GM18499 (cell line): Measurements from ENCODE around the gene TMEM163.
"Not testable (repeated sequence)": the region's sequence is repeated elsewhere in the genome, so short reads cannot be mapped to it uniquely, and the experiment has no call there.

Source experiments
- ATAC-seq: cut with Tn5 transposase; IDR thresholded peaks from one replicate; pipeline ENCODE4 v1.9.1; 2021; ENCODE audit warnings: moderate number of reproducible peaks; ENCODE audit not compliant: insufficient read depth, unreplicated experiment

The TMEM163 gene

DNA sequence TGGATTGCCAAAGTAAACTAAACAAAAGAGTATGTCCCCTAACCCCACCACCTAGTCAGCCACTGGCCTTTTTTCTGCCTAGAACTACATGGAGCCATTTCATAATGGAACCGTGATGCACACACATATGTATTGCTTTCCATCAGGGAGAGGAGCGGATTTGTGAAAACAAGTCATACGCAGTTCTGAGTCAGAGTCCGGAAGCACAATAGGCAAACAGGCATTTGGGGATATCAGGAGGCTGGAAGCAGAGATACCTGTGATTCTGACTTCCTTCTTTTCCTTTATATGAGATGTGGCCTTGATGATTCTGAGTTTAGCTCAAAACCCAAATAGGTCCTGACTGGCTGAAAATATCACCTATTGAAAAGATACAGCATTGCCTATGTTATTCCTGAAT is 93.5 kb downstream of the TMEM163 start:
- no peak for ATAC-seq

DNA sequence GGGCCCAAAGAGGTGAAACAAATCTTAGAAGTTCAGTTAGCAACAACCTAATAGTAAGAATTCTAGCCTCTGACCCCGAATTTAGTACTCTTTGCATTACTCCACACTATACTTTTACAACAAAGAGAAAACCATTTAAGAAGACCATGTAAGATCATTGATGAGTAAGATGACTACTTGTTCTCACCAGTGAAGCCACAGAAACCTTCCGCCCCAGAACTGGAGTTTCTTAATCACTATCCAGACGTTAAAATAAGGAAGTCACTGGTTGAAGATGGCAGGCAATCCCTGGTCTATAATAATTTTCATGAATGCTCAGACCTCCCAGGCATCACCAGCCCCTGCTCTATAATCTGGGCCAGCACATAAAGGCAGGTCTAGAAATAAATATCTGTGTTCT is 95.0 kb downstream of the TMEM163 start:
- ATAC-seq = peak; percentile 86

DNA sequence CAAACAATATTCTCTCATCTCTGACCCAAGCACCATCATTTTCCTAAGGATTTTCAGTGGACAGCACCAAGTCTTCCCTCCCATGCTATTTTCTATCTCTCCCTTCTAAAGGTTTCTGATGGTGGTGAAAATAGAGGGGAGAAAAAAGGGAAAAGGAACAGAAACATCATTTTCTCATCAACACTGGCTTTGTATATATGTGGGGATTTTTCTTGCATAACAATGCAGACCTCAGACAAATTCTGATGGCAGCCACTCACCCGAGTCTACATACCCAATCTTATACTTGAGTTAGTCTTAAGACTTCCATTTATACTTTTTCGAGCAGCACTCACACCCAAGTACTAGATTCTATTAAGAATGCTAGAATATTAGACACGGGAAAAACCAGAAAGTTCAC is 95.8 kb downstream of the TMEM163 start:
- ATAC-seq = no peak

DNA sequence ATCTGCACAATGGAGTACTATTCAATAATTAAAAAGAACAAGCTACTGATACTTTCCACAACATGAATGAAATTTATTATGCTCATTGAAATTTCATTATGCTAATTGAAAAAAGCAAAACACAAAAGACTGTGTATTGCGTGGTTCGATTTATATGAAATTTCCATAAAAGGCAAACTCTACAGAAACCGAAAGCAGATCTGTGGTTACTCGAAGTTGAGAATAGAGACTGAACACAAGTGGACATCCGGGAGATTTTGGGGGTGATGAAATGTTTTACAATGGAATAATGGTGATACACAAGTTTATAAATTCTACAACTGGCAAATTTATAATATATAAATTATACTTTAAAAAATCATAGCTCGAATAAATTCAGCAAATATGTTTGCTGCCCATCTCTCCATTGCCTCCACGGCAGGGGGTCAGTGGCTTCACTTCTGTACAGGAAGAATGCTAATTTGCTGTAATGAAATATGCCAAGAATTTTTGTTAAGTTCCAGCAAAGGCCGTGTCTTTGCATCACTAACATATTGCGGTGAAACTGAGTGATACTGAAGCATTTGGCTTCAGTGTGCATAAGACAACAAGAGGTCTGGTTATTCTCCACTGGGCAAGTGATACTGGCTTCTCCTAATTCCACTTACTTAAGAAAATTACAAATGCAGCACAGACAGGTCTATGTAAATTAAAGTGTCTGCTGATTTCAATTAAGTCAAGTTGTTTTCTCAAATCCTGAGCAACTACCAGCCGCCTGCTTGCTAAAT is 96.7 kb downstream of the TMEM163 start:
- no peak for ATAC-seq

DNA sequence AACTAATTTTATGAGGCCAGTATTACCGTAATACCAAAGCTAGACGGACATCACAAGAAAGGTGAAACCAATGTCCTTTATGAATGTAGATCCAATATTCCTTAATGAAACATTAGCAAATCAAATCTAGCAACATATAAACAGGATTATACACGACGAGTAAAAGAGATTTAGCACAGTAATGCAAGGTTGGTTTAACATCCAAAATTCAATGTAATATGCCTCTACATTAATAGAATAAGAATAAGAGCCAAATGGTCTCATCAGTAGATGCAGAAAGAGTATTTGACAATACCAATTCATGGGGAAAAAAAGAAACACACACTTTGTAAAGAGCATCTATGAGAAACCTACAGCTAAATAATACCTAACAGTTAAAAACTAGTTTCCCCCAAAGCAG is 99.5 kb downstream of the TMEM163 start:
- no peak for ATAC-seq

DNA sequence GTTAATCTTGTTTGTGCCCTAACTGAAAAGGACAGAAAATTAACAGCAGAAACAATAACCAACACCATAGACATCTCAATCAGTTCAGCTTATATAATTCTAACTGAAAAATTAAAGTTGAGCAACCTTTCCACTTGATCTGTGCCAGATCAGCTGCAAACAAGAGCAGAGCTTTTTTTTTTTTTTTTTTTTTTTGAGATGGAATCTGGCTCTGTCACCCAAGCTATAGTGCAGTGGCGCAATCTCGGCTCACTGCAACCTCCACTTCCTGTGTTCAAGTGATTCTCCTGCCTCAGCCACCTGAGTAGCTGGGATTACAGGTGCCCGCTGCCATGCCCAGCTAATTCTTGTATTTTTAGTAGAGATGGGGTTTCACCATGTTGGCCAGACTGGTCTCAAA is 103.3 kb downstream of the TMEM163 start:
- ATAC-seq = not testable (repeated sequence)

DNA sequence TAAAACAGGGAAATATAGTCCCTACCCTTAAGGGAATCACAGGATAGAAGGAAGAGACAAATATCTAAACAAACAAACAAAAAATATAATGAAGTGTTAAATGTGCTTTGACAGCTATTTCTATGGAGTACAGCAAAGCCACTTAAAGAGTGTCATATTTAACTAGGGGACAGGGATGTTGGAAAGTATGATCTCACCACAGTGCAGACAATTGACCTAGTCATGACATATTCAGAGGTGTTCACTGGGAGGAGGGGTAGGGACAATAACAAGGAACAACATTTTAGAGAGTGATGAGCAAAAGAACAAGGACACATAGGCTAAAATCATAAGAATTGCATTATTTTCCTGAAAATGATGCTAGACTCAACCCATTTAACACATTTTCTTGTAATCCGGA is 107.5 kb downstream of the TMEM163 start:
- no peak for ATAC-seq

DNA sequence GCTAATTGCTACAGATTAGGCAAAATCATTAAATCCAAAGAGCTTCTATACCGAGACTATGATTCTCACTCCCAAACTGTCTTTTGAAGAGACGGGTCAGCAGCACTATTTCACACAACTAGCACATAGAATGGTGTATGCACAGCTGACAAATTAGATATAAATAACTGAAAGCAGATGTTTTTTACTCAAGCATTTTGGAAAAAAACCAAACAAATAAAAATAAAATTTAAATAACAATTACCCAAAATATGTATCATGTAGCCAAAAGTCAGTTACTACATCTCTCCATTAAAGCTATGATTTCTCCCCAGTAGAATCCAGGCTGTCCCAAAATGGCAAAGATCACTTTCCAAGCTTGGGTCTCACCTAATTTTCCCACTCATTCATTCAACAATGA is 107.9 kb downstream of the TMEM163 start:
- no peak for ATAC-seq

DNA sequence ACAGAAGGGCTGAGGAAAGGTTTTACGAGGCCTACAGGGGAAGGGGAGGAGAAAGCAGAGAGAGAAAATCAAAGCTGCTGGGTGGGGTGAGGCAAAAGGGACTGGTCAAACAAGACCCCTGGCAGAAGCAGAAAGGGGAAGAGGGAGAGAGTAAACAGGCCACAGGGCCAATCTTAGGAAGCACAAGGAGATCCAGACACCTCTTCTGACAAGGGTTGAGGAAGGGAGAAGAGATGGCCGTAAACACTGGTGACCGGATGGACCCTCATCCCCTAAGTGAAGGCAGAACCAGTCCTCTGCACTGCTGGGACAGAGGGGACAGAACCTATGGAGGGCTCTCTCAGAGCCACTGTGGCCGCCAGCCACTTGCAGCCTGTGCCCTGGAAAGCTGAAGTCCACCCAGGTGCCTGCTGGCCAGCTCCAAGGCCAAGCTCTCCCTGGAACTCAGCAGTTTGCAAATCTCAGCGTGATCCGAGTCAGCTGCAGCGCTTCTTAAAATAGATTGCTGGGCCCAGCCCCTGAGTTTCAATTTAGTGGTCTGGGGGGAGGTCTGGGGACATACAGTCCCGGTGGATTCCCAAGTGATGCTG is 108.8 kb downstream of the TMEM163 start:
- no peak for ATAC-seq

DNA sequence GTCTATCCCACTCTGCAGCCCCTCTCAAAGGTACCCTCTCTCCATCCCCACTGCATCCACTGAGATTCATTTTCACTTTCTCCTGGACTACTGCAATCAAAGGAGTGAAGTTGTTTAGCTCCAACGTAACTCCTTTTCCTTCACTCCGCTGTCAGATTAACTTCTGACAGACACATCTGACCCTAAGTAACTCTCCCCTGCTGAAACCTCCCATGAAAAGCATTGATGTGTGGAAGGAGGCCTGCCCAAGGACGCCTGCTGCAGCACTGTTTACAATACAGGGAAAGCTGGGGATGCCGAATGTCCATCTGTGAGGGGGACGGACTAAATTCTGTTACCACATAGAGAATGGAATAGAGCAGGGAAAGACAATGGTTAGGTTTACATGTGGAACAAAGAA is 114.8 kb downstream of the TMEM163 start:
- ATAC-seq = no peak

DNA sequence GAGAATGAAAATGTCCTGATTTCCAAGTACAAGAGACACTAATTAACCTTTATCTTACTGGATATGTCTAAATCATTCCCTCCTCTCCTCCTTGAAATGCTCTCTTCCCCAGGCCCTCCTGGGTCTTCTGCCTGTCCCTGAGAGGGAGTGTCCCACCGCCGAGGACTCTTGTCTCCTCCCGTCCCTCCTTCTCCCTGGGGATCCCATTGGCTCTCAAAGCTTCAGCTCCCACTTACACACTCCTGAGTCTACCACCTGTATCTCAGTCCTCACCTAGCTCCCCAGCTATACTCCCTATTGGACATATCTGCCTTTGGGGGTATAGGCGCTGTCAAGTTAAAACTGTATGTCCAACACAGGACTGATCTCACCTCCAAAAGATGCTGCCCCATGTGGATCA is 116.1 kb downstream of the TMEM163 start:
- no peak for ATAC-seq

DNA sequence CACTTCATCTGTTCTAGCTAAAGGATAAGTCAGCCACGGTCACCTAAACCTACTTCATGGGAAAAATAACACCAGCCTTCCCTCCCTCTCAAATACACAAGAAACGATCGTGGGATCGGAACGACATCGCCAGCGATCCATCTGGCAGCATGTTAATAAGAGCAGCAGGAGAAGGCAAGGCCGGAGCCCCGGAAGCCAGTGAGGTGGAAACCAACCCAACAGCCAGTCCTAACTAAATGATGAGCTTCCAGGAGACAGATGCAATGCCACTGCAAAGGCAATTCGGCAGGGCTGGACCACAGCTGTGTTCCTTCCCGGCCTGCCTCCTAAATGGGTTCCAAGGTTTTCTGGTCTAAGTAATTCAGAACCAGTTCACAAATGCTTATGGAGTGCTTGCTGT is 117.5 kb downstream of the TMEM163 start:
- no peak for ATAC-seq

DNA sequence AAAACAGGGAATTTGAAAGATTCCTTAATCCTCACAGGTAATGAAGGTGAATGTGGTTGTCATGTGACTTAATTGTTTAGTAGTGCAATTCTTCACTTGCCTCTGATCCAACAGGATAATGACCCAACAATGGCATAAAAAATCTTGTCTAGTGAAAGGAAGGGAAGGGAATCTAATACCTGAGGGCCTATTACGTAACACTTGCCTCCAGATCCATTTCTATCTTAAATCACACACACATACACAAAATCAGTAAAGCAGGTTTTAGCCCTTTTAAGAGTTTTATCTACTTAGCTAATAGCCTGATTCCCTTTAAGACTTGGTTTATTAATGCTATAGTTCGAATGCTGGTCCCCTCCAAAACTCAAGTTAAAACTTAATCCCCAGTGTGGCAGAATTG is 118.6 kb downstream of the TMEM163 start:
- no peak for ATAC-seq

DNA sequence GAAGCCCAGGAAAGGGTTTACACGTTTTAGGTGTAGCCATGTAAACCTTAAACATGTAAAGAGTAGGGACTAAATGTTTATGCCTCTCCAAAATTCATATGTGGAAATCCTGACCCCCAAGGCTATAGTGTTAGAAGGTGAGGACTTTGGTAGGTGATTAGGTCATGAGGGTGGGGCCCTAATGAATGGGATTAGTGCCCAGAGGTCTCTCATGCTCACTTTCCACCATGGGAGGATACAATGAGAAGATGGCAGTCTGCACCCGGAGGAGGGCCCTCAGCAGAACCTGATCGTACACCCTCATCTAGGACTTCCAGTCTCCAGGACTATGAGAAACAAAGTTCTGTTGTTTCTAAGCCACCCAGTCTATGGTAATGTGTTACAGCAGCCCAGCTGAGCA is 119.6 kb downstream of the TMEM163 start:
- no peak for ATAC-seq

DNA sequence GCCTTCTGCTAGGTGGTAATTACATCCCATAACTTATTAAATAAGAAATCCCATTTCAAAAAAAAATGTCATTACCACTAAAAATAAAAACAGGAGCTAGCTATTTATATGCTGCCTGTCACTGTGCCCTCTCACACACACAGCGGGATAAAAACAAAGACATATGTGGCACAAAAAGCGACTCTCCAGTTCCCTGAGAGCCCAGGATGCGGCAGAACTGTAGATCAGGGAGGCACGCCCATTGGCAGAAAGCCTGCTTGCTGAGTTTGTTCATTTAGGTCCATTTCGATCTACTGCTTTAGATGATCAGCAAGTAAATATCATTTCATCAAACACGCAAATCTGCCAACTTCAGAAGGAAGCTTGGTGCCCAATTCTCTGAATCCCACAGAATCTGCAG is 124.4 kb downstream of the TMEM163 start:
- no peak for ATAC-seq

DNA sequence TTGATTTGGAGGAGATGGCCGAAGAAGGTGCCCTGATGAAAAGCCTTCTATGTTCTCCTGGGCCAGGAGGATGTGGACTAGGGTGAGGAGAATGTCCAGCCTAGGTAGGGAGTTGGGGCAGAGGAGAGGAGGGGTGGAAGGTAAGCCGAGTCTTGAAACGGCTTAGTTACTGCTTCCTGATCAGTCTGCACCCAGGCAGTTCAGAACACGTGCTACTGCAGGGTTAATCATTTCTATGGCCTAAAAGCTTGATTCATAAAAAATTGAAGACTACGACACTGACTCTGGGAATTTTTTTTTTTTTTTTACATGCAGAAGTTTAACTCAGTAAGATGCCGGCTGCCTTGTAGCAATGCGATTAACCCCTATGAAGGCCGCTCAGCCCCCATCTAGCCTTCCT is 125.3 kb downstream of the TMEM163 start:
- no peak for ATAC-seq

DNA sequence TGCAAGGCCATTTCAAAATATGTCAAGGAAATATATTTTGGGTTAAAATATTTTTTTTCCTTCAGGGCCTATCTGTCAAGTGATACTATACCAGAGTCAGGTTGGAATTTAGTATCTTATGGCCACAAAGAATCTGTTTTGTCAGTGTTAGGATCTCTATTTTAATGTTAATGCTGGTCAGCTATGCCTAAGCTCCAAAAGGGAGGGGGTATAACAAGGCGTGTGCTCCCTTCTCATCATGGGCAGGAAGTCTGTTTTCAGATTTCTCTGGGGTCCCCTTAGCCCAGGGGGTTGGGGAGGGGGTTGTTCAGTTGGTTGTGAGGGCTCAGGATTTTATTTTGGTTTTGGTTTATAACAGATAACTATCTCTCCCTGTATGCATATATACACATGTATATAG is 126.4 kb downstream of the TMEM163 start:
- ATAC-seq = no peak

DNA sequence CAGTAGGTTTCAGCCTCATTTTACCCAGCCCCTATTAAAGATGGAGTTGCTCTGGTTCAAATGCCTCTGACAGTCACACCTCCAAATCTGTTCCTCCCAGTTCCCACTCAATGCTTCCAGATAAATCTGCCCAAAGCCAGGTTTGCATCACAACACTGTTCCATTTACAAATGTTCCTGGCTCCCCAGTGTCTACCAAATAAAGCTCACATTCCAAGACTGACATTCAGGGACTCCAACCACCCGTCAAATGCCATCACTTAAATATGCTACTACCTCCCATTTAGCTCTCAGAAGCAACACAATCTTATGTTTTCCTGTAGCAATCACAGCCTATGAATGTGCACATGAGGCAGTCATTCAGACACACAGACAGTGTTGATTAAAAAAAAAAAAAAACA is 127.3 kb downstream of the TMEM163 start:
- ATAC-seq = no peak

DNA sequence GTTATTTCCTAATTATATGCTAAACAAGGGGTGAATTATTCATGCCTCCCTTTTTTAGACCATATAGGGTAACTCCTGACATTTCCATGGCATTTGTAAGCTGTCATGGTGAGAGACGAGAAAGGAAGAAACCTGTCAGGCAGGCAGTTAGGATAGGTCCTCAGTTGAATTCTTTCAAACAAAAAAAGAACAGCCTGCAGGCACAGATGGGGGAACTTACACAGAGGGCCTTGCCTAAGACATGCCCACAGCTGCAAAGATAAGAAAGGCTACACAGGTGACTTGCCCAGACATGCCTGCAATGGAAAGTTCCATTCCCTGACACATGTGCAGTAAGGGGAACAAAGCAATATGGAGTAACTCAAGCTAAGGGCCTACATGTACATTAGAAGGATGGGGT is 128.1 kb downstream of the TMEM163 start:
- no peak for ATAC-seq

DNA sequence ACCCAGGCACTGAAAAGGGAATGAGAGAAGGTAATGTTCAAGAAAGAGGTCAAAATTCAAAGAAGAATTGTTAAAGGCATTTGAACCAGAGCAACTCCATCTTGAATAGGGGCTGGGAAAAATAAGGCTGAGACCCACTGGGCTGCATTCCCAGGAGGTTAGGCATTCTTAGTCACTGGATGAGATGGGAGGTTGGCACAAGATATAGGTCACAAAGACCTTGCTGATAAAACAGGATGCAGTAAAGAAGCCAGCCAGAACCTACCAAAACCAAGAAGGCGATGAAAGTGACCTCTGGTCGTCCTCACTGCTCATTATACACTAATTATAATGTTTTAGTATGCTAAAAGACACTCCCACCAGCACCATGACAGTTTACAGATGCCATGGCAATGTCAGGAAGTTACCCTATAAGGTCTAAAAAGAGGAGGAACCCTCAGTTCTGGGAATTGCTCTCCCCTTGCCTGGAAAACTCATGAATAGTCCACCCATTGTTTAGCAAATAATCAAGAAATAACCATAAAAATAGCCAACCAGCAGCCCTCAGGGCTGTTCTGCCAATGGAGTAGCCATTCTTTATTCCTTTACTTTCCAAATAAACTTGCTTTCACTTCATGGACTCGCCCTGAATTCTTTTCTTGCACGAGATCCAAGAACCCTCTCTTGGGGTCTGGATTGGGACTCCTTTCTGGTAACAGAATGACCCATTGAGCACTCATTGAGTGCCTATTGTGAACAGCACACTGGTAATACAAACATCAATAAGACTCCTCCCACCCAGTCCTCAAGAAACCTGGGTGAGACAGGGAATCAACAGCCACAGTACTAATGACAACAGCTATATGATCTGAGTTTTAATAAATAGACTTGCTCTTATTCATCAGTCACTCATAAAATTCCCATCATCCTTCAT is 129.4 kb downstream of the TMEM163 start:
- ATAC-seq = not testable (repeated sequence)

DNA sequence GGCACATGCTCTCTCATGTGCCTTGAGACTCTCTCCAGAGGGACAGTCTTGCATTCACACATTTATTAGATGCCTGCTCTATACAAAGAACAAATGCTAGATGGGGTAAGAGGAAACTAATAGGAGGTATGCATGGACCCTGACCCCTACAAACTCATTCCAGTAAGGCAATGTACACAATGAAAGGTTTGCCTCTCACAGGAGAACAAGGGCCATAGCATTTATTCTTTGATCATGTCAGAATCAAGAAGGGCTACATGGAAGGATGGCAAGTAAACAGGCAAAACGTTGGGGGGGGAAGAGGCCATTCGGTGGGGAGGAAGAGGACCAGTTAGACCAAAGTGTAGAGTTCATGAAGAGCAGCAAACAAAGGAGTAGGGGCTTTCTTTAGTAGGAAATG is 130.2 kb downstream of the TMEM163 start:
- no peak for ATAC-seq
